K562 (cell line): ENCODE measurements around the gene DYNLT5. TPM values are rescaled to one million over a fixed set of nuclear protein-coding genes. Genes with fewer than 3 reads are reported as not detected.

Experiments used
- ARID1B ChIP-seq: fragments of 450-650 bp; IDR thresholded peaks from 2 replicates; pipeline ENCODE4 v1.6.1; 2016; ENCODE audit warnings: antibody characterized with exemption, mild to moderate bottlenecking, inconsistent platforms
- BRD9 ChIP-seq: fragments of 450-650 bp; IDR thresholded peaks from 2 replicates; pipeline ENCODE4 v1.6.1; 2018; ENCODE audit warnings: low read depth; ENCODE audit not compliant: partially characterized antibody
- HMGXB4 ChIP-seq: sonication (generic); formaldehyde crosslinking; IDR thresholded peaks from 2 replicates; pipeline ENCODE4 v1.8.1; 2023; ENCODE audit warnings: mild to moderate bottlenecking, missing genetic modification reagents
- HNRNPH1 ChIP-seq: fragments of 200-400 bp; formaldehyde crosslinking; optimal IDR thresholded peaks from 2 replicates; pipeline ENCODE3; 2017; ENCODE audit warnings: low read depth, mild to moderate bottlenecking, low read length, moderate library complexity
- HNRNPL ChIP-seq: fragments of 200-400 bp; formaldehyde crosslinking; IDR thresholded peaks from 2 replicates; pipeline ENCODE4 v1.6.1; 2017; ENCODE audit warnings: low read depth, mild to moderate bottlenecking, low read length
- HSF4 ChIP-seq: fragments of 250-450 bp; sonication (Bioruptor Pico); IDR thresholded peaks from 2 replicates; pipeline ENCODE4 v2.1.2; 2022; ENCODE audit warnings: mild to moderate bottlenecking, moderate library complexity, borderline replicate concordance
- JUND ChIP-seq, 2 experiments: IDR thresholded peaks; 2 replicates in 1 of 2; 3 replicates in 1 of 2; pipeline ENCODE4 v1.6.1; 2011; ENCODE audit warnings: borderline replicate concordance in 2 of 2, low read depth in 2 of 2, low read length in 2 of 2, improper control_type of control experiment in 1 of 2, missing biosample characterization in 1 of 2, missing genetic modification characterization in 1 of 2, missing genetic modification reagents in 1 of 2
- RFX7 ChIP-seq: fragments of 250-450 bp; sonication (Bioruptor Pico); IDR thresholded peaks from 2 replicates; pipeline ENCODE4 v1.5.1; 2021; ENCODE audit warnings: mild to moderate bottlenecking
- SAP30 ChIP-seq: fragments of 200-600 bp; sonication (generic); IDR thresholded peaks from 2 replicates; pipeline ENCODE4 v1.6.1; 2012; ENCODE audit warnings: borderline replicate concordance, low read depth, mild to moderate bottlenecking, moderate library complexity, low read length, control low read depth, inconsistent platforms; ENCODE audit not compliant: insufficient read depth, poor library complexity, severe bottlenecking
- SMAD1 ChIP-seq: fragments of 150-350 bp; IDR thresholded peaks from 2 replicates; pipeline ENCODE4 v1.6.1; 2014; ENCODE audit warnings: low read length, low read depth; ENCODE audit not compliant: partially characterized antibody
- TCF7 ChIP-seq: sonication (generic); IDR thresholded peaks from 2 replicates; pipeline ENCODE4 v1.6.1; 2016; ENCODE audit warnings: antibody characterized with exemption, borderline replicate concordance
- YY1 ChIP-seq, 3 experiments: IDR thresholded peaks; 2 replicates each; pipeline ENCODE4 v1.6.1; 2011; ENCODE audit warnings: low read length in 2 of 3, mild to moderate bottlenecking in 2 of 3, moderate library complexity in 2 of 3, borderline replicate concordance in 1 of 3, control low read depth in 1 of 3, low read depth in 1 of 3; ENCODE audit not compliant: insufficient read depth in 3 of 3, insufficient replicate concordance in 2 of 3, control insufficient read depth in 1 of 3, insufficient read length in 1 of 3; ENCODE audit errors: extremely low read depth in 1 of 3
- ZNF583 ChIP-seq: fragments of 250-450 bp; sonication (Bioruptor Pico); IDR thresholded peaks from 2 replicates; pipeline ENCODE4 v1.4.0; 2020
- ZSCAN32 ChIP-seq: fragments of 450-650 bp; formaldehyde crosslinking; IDR thresholded peaks from 2 replicates; pipeline ENCODE4 v1.4.0; 2020; ENCODE audit warnings: mild to moderate bottlenecking, moderate library complexity
- polyA plus RNA-seq, 8 experiments: library from polyadenylated mRNA; depleted of rRNA in 4 of 8; stranded (reverse) in 5 of 8; unstranded in 3 of 8; fragments of >200 nt; fragmentation: Nextera tagmentation in 2 of 8; fragmentation: Illumina TruSeq in 1 of 8; extraction: Ambion mirVana in 2 of 8; extraction: Trizol in 1 of 8; gene quantifications; 2 replicates each; pipeline versions ENCODE4 v1.2.1 to v1.2.3, GENCODE V29; 2011 to 2014; ENCODE audit warnings: inconsistent platforms in 1 of 8, missing spikeins in 1 of 8
- total RNA-seq, 7 experiments: library from RNA; depleted of rRNA in 6 of 7; stranded (reverse); fragments of >200 nt in 6 of 7; fragmentation: Illumina TruSeq in 2 of 7; extraction: Trizol in 2 of 7; gene quantifications; 2 replicates each; pipeline versions ENCODE4 v1.2.1 to v1.2.3, GENCODE V29; 2011 to 2021; ENCODE audit warnings: low replicate concordance in 1 of 7
- TF ChIP-seq, protein P1 (sequence below): fragments of 450-650 bp; IDR thresholded peaks from 2 replicates; pipeline ENCODE4 v1.6.1; 2016; ENCODE audit warnings: mild to moderate bottlenecking
- TF ChIP-seq, protein P2 (sequence below), 2 experiments: fragments of 250-450 bp in 1 of 2; fragments of 450-650 bp in 1 of 2; sonication (Bioruptor Pico) in 1 of 2; IDR thresholded peaks; 2 replicates each; pipeline versions ENCODE4 v1.6.1 to v1.8.0; 2016 to 2021; ENCODE audit warnings: mild to moderate bottlenecking in 2 of 2, moderate library complexity in 2 of 2, missing compliant biosample characterization in 1 of 2, missing genetic modification characterization in 1 of 2
- TF ChIP-seq, protein P3 (sequence below): sonication (generic); formaldehyde crosslinking; IDR thresholded peaks from 2 replicates; pipeline ENCODE4 v1.8.0; 2022; ENCODE audit warnings: missing genetic modification reagents, mild to moderate bottlenecking, borderline replicate concordance

DYNLT5 gene
- total and polyA plus RNA-seq, 9 of the 15 experiments (the other 6 are each of a cell fraction or from before 2014, with no cell fraction given), result not detected

DNA sequence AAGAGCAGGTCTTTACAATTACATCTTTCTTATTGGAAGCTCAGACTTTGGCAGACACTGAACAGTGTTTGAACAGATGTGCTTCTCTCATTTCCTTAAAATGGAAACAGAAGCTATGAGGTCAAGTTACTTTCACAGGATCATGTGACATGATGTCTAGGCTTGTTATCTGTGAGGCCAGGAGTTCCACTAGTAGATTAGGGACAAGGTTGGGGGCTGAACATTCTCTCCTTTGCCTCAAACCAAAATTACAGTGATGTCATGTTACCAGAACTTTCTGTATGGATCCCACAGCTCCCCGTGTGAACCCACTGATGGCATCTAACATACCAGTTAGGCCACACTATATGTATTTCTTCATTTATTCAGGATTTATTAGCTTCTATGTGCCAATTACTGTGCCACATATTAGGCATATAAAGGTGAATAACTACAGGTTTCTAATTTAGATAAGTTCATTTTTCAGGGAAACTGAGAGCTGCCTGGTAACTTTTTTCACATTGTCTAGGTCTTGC lies 6.0 kb downstream of the DYNLT5 start (continued):
- TF ChIP-seq, protein P1, sequence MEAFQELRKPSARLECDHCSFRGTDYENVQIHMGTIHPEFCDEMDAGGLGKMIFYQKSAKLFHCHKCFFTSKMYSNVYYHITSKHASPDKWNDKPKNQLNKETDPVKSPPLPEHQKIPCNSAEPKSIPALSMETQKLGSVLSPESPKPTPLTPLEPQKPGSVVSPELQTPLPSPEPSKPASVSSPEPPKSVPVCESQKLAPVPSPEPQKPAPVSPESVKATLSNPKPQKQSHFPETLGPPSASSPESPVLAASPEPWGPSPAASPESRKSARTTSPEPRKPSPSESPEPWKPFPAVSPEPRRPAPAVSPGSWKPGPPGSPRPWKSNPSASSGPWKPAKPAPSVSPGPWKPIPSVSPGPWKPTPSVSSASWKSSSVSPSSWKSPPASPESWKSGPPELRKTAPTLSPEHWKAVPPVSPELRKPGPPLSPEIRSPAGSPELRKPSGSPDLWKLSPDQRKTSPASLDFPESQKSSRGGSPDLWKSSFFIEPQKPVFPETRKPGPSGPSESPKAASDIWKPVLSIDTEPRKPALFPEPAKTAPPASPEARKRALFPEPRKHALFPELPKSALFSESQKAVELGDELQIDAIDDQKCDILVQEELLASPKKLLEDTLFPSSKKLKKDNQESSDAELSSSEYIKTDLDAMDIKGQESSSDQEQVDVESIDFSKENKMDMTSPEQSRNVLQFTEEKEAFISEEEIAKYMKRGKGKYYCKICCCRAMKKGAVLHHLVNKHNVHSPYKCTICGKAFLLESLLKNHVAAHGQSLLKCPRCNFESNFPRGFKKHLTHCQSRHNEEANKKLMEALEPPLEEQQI, result peak; percentile 88
- TF ChIP-seq HMGXB4 (CRISPR knock-in tag) (no peak), SAP30 (no peak), YY1 (IDR thresholded peaks at IDR 0.05; ENCODE audit: borderline replicate concordance in 1 of 3, control insufficient read depth in 1 of 3, extremely low read depth in 1 of 3, insufficient read depth in 3 of 3, insufficient read length in 1 of 3, insufficient replicate concordance in 2 of 3, low read depth in 1 of 3, low read length in 2 of 3) (no peak), TCF7 (no peak), RFX7 (CRISPR knock-in tag) (no peak), ZNF583 (CRISPR knock-in tag) (no peak), ARID1B (peak; percentile 97), SMAD1 (no peak), BRD9 (no peak), ZSCAN32 (no peak), HNRNPL (no peak), JUND (IDR thresholded peaks at IDR 0.05; ENCODE audit: borderline replicate concordance, low read depth, low read length) (peak; percentile 81), JUND (tag; IDR thresholded peaks at IDR 0.05; ENCODE audit: borderline replicate concordance, low read depth, low read length) (peak; percentile 83; the same call in 2 of the 3 replicates), HNRNPH1 (no peak), HSF4 (0 out of 2 replicates have a peak, but pooled peaks have one; percentile 28)
- TF ChIP-seq, protein P2, sequence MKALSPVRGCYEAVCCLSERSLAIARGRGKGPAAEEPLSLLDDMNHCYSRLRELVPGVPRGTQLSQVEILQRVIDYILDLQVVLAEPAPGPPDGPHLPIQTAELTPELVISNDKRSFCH (CRISPR knock-in tag; IDR thresholded peaks at IDR 0.05), result no peak
- TF ChIP-seq, protein P2 (tag; IDR thresholded peaks at IDR 0.05), result no peak; the same call in 1 of the 2 replicates
- TF ChIP-seq, protein P3, sequence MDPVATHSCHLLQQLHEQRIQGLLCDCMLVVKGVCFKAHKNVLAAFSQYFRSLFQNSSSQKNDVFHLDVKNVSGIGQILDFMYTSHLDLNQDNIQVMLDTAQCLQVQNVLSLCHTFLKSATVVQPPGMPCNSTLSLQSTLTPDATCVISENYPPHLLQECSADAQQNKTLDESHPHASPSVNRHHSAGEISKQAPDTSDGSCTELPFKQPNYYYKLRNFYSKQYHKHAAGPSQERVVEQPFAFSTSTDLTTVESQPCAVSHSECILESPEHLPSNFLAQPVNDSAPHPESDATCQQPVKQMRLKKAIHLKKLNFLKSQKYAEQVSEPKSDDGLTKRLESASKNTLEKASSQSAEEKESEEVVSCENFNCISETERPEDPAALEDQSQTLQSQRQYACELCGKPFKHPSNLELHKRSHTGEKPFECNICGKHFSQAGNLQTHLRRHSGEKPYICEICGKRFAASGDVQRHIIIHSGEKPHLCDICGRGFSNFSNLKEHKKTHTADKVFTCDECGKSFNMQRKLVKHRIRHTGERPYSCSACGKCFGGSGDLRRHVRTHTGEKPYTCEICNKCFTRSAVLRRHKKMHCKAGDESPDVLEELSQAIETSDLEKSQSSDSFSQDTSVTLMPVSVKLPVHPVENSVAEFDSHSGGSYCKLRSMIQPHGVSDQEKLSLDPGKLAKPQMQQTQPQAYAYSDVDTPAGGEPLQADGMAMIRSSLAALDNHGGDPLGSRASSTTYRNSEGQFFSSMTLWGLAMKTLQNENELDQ, result no peak
